COLO829 (cell line): ENCODE measurements around the gene ADGRG3.

Experiments used
- DNase-seq: peaks from one replicate; pipeline ENCODE4 v3.0.0; 2012; ENCODE audit warnings: low spot score

The ADGRG3 gene

GRCh38 chr16:57736419-57737351 lies 68.6 kb downstream of the ADGRG3 start:
- DNase-seq: peak; percentile 47

GRCh38 chr16:57738844-57739243 lies 70.7 kb downstream of the ADGRG3 start:
- no peak for DNase-seq
